OCI-LY7 (cell line): Measurements from ENCODE around the gene SERPINI1. TPM values are rescaled to one million over a fixed set of nuclear protein-coding genes. Genes with fewer than 3 reads are reported as not detected.

Experiments used
- BruUV-seq: library from RNA; stranded (reverse); fragments of 400-500 nt; replicated peaks from 2 replicates; lab custom pipeline; 2021; lab: Mats Ljungman, UMichigan
- CTCF ChIA-PET: fragments of 300-600 bp; sonication (Branson Sonifier 250); formaldehyde crosslinking; loops from one replicate; lab custom pipeline; 2022; ENCODE audit warnings: antibody characterized with exemption; ENCODE audit not compliant: unreplicated experiment; lab: Charles Lee
- POLR2A ChIA-PET: fragments of 300-600 bp; sonication (Branson Sonifier 250); formaldehyde crosslinking; loops from one replicate; lab custom pipeline; 2022; ENCODE audit warnings: antibody characterized with exemption; lab: Charles Lee
- DNase-seq: peaks from one replicate; pipeline ENCODE4 v3.0.0-alpha.2; 2015; ENCODE audit warnings: low spot score
- H2AFZ ChIP-seq: fragments of 200-600 bp; sonication (generic), shearing (Covaris generic); 2 replicates; pipeline ENCODE4 v1.6.1; 2014; ENCODE audit warnings: mild to moderate bottlenecking, antibody characterized with exemption, low read length, moderate library complexity
- H3K27ac ChIP-seq: fragments of 200-600 bp; sonication (generic); 2 replicates; pipeline ENCODE4 v1.5.1; 2014; ENCODE audit warnings: mixed run types, low read depth, mild to moderate bottlenecking, moderate library complexity, low read length, inconsistent platforms; ENCODE audit not compliant: poor library complexity, severe bottlenecking
- H3K36me3 ChIP-seq: fragments of 200-600 bp; sonication (generic); 2 replicates; pipeline ENCODE4 v1.6.1; 2014; ENCODE audit warnings: mild to moderate bottlenecking, antibody characterized with exemption, low read length, moderate library complexity, mixed read lengths; ENCODE audit not compliant: insufficient read depth
- H3K4me1 ChIP-seq: fragments of 200-600 bp; sonication (generic); 2 replicates; pipeline ENCODE4 v1.5.1; 2014; ENCODE audit warnings: mild to moderate bottlenecking, low read length; ENCODE audit not compliant: insufficient read depth, poor library complexity, severe bottlenecking
- H3K4me2 ChIP-seq: fragments of 200-600 bp; sonication (generic); 2 replicates; pipeline ENCODE4 v1.6.1; 2014; ENCODE audit warnings: mild to moderate bottlenecking, low read length
- H3K4me3 ChIP-seq: fragments of 200-600 bp; sonication (generic); 2 replicates; pipeline ENCODE4 v1.5.1; 2014; ENCODE audit warnings: mild to moderate bottlenecking, low read depth, low read length; ENCODE audit not compliant: poor library complexity, severe bottlenecking
- H3K79me2 ChIP-seq: fragments of 200-600 bp; sonication (generic); 2 replicates; pipeline ENCODE4 v1.6.1; 2016; ENCODE audit warnings: low read depth, mild to moderate bottlenecking, low read length, moderate library complexity, mixed read lengths; ENCODE audit not compliant: insufficient read depth
- H3K9me2 ChIP-seq: fragments of 200-600 bp; sonication (generic); 2 replicates; pipeline ENCODE4 v1.6.1; 2016; ENCODE audit warnings: mild to moderate bottlenecking, low read length, mixed read lengths; ENCODE audit not compliant: insufficient read depth
- H3K9me3 ChIP-seq: fragments of 200-600 bp; sonication (generic); 2 replicates; pipeline ENCODE4 v1.6.1; 2014; ENCODE audit warnings: mild to moderate bottlenecking, mixed run types, low read length, mixed read lengths
- H4K20me1 ChIP-seq: fragments of 200-600 bp; sonication (generic); 2 replicates; pipeline ENCODE4 v1.6.1; 2014; ENCODE audit warnings: mild to moderate bottlenecking, antibody characterized with exemption, low read length, moderate library complexity, mixed read lengths; ENCODE audit not compliant: insufficient read depth
- EZH2phosphoT487 ChIP-seq: fragments of 200-600 bp; sonication (generic); IDR thresholded peaks from 2 replicates; pipeline ENCODE4 v1.6.1; 2018; ENCODE audit warnings: low read depth, borderline replicate concordance, mild to moderate bottlenecking, mixed run types, antibody characterized with exemption, low read length, moderate library complexity, mixed read lengths
- intact Hi-C: fragments of 100-400 bp; cut with micrococcal nuclease; formaldehyde crosslinking; loops from one replicate; pipeline ENCODE4 v1.10.0; 2022; ENCODE audit not compliant: unreplicated experiment
- total RNA-seq, 2 experiments: library from RNA; depleted of rRNA in 1 of 2; stranded (reverse); fragments of >200 nt in 1 of 2; shearing (Covaris generic) in 1 of 2; gene quantifications; 2 replicates each; pipeline ENCODE4 v1.2.3, GENCODE V29; 2014 to 2022
- TF ChIP-seq, protein P1 (sequence below): fragments of 200-600 bp; sonication (generic); conservative IDR thresholded peaks from 2 replicates; pipeline ENCODE4 v1.5.1; 2014; ENCODE audit warnings: mild to moderate bottlenecking, antibody characterized with exemption, low read length, moderate library complexity, mixed read lengths

The SERPINI1 gene
- total RNA-seq, 2 experiments from 2014 or later = 9.0 to 12.9 TPM

DNA sequence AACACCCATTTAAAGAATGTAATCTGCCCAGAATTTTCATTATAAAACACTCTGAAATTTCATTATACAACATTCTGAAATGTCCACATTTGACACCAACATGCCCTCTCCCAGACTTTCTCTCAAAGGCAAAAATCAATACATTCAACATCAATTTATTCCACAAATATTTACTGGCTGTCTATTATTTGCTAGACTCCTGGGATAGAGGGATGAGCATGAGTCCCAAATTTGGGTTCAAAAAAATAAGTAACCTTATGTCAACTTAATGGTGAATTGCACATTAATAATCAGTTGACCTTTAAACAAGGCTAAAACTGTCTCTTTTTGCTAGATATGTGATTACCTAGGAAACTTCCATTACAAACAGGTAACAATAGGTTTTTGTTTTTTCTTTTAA lies 109.0 kb downstream of the SERPINI1 start:
- peak overlapping the region; percentile 56 for H3K4me2 ChIP-seq
- H3K4me3 ChIP-seq = peak overlapping the region; percentile 26
- peaks cover 44% of the 10 kb centered on the region for H3K4me1 ChIP-seq
- intact Hi-C loops = loop anchor here (5.0 to 10.0 kb wide), 2 partner anchors 198 to 320 kb away; no protein-coding TSS in a partner anchor
- peak overlapping the region; percentile 89 for H2AFZ ChIP-seq
- H4K20me1 ChIP-seq = no peaks in the 10 kb centered on the region
- peaks cover 16% of the 10 kb centered on the region; the same call in 1 of the 2 replicates for H3K9me3 ChIP-seq
- ChIA-PET CTCF (interaction anchor here (1.0 kb wide), 1 partner anchor 36 kb away, joined by 3 read pairs; no protein-coding TSS in a partner anchor), POLR2A (interaction anchor here (1.1 to 2.0 kb wide), 5 partner anchors 9 to 243 kb away, joined by 3 to 11 read pairs (median 4); no protein-coding TSS in a partner anchor)
- BruUV-seq = no TSS peak
- no peak for TF ChIP-seq EZH2phosphoT487
- TF ChIP-seq, protein P1, sequence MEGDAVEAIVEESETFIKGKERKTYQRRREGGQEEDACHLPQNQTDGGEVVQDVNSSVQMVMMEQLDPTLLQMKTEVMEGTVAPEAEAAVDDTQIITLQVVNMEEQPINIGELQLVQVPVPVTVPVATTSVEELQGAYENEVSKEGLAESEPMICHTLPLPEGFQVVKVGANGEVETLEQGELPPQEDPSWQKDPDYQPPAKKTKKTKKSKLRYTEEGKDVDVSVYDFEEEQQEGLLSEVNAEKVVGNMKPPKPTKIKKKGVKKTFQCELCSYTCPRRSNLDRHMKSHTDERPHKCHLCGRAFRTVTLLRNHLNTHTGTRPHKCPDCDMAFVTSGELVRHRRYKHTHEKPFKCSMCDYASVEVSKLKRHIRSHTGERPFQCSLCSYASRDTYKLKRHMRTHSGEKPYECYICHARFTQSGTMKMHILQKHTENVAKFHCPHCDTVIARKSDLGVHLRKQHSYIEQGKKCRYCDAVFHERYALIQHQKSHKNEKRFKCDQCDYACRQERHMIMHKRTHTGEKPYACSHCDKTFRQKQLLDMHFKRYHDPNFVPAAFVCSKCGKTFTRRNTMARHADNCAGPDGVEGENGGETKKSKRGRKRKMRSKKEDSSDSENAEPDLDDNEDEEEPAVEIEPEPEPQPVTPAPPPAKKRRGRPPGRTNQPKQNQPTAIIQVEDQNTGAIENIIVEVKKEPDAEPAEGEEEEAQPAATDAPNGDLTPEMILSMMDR = no peak
- peak overlapping the region; percentile 75 for H3K27ac ChIP-seq
- H3K79me2 ChIP-seq = no peaks in the 10 kb centered on the region
- no peak for DNase-seq
- peaks cover 8% of the 10 kb centered on the region; the same call in 1 of the 2 replicates for H3K36me3 ChIP-seq
- no peaks in the 10 kb centered on the region for H3K9me2 ChIP-seq

DNA sequence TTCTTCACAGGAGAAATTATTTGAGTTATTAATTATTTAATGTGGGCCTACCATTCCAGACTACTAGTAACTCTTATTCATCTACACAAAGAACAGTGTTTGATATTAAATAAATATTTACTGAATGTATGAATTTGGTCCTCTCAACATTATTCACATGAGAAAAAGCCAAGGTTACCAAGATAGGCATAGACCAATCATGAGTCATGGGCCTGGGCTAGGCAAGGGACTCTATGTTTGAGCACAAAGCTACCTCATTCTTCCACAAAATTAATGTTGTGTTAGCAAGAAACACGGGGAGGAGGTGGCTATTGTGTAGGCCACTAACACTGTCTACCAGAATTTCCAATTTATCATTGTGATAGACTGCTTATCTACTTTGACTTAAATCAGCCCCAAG lies 115.7 kb downstream of the SERPINI1 start:
- Histone ChIP-seq H3K9me2 (no peaks in the 10 kb centered on the region), H4K20me1 (no peaks in the 10 kb centered on the region), H3K36me3 (no peaks in the 10 kb centered on the region), H3K4me1 (peaks cover 4% of the 10 kb centered on the region), H3K4me2 (no peak overlapping the region), H3K27ac (no peak overlapping the region), H3K9me3 (peaks cover 4% of the 10 kb centered on the region; the same call in 1 of the 2 replicates), H3K79me2 (no peaks in the 10 kb centered on the region), H3K4me3 (no peak overlapping the region), H2AFZ (peak overlapping the region; percentile 41; the same call in 1 of the 2 replicates)
- ChIA-PET POLR2A (interaction anchor here (1.1 to 2.1 kb wide), 3 partner anchors 10 to 21 kb away, joined by 3 to 9 read pairs (median 4); no protein-coding TSS in a partner anchor), CTCF (no interaction called here)
- no TSS peak for BruUV-seq
- intact Hi-C loops = no loop called here
- DNase-seq = no peak
- TF ChIP-seq, protein P1 = no peak
- TF ChIP-seq EZH2phosphoT487 = no peak

DNA sequence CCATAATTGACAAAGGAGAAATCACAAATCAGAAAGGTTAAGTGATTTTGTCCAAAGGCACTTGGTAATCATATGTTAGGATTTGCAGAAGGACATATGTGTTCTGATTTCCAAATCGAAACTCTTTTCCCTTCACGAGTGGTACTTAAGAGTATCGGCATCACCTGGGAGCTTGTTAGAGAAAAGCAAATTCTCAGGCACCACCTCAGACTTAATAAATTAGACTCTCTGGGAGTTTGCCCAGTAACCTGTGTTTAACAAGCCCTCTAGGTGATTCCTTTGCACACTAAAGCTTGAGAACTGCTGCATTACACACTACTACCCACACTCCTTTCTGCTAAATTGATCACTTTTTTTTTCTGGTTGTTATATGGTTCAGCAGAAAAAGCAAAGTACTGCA lies 116.2 kb downstream of the SERPINI1 start:
- peak overlapping the region; percentile 41; the same call in 1 of the 2 replicates for H2AFZ ChIP-seq
- no peaks in the 10 kb centered on the region for H3K36me3 ChIP-seq
- H3K9me3 ChIP-seq = peaks cover 4% of the 10 kb centered on the region; the same call in 1 of the 2 replicates
- H4K20me1 ChIP-seq = no peaks in the 10 kb centered on the region
- H3K9me2 ChIP-seq = no peaks in the 10 kb centered on the region
- intact Hi-C loops = no loop called here
- no TSS peak for BruUV-seq
- H3K79me2 ChIP-seq = no peaks in the 10 kb centered on the region
- DNase-seq = no peak
- no peak overlapping the region for H3K27ac ChIP-seq
- POLR2A ChIA-PET = interaction anchor here (2.1 kb wide), 1 partner anchor 9 kb away, joined by 9 read pairs; no protein-coding TSS in a partner anchor
- TF ChIP-seq EZH2phosphoT487 = no peak
- TF ChIP-seq, protein P1 = no peak
- no peaks in the 10 kb centered on the region for H3K4me1 ChIP-seq
- H3K4me3 ChIP-seq = no peak overlapping the region
- no peak overlapping the region for H3K4me2 ChIP-seq
- CTCF ChIA-PET = no interaction called here
